Measurements from ENCODE around the gene COX6A1. TPM values are rescaled to one million over a fixed set of nuclear protein-coding genes. Genes with fewer than 3 reads are reported as not detected.

The COX6A1 gene
- polyA plus RNA-seq, 1 experiment, result 362 TPM

DNA sequence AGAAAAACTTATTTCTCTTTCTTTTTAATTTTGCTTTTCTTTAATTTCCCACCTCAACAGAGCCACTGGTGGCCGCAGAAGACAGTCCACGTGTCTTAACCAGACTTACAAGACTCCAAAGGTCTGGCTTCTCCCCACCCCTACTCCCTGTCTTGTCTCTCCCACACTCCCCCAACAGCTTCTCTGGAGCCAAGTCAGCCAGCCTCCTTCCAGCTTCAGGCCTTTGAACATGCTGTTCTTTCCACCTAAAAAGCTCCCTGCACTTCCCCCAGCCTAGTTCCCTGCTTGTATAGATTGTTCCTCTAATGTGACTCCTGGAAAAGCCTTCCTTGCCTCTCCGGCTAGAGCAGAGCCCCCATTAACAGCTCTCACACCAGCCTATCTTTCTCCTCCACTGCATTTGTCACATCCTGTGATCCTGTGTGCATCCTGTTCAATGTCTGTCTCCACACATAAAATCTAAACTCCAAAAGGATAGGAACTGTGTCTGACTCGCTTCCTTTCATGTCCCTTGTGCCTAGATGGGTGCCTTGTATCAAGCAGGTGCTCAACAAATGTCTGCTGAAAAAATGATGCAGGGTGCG, 50.2 kb downstream of the COX6A1 start:
- CTCF ChIA-PET, result interaction anchor here (0.9 to 3.7 kb wide), 3 partner anchors 12 to 48 kb away, joined by 3 to 13 read pairs (median 6); partner anchors contain the start of gene SRSF9
- Histone ChIP-seq H3K27me3 (ENCODE audit: control insufficient read depth, insufficient read depth, low read length) (no peaks in the 10 kb centered on the region), H3K36me3 (ENCODE audit: control insufficient read depth, insufficient read depth, low read length) (peaks cover 4% of the 10 kb centered on the region), H3K4me3 (ENCODE audit: low read depth, low read length) (no peak overlapping the region)
- POLR2A ChIA-PET, result no interaction called here
- DNase-seq (ENCODE audit: low read depth), result no peak
- TF ChIP-seq, protein P1, sequence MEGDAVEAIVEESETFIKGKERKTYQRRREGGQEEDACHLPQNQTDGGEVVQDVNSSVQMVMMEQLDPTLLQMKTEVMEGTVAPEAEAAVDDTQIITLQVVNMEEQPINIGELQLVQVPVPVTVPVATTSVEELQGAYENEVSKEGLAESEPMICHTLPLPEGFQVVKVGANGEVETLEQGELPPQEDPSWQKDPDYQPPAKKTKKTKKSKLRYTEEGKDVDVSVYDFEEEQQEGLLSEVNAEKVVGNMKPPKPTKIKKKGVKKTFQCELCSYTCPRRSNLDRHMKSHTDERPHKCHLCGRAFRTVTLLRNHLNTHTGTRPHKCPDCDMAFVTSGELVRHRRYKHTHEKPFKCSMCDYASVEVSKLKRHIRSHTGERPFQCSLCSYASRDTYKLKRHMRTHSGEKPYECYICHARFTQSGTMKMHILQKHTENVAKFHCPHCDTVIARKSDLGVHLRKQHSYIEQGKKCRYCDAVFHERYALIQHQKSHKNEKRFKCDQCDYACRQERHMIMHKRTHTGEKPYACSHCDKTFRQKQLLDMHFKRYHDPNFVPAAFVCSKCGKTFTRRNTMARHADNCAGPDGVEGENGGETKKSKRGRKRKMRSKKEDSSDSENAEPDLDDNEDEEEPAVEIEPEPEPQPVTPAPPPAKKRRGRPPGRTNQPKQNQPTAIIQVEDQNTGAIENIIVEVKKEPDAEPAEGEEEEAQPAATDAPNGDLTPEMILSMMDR (IDR thresholded peaks at IDR 0.05; ENCODE audit: insufficient read depth, low read depth, low read length), result no peak

- H3K36me3 ChIP-seq (ENCODE audit: control insufficient read depth, insufficient read depth, low read length), result peaks cover 4% of the 10 kb centered on the region
- POLR2A ChIA-PET, result no interaction called here
- DNase-seq (ENCODE audit: low read depth), result no peak
- CTCF ChIA-PET, result interaction anchor here (0.9 to 3.7 kb wide), 3 partner anchors 13 to 49 kb away, joined by 3 to 13 read pairs (median 6); partner anchors contain the start of gene SRSF9
- H3K27me3 ChIP-seq (ENCODE audit: control insufficient read depth, insufficient read depth, low read length), result no peaks in the 10 kb centered on the region
- no peak overlapping the region for H3K4me3 ChIP-seq (ENCODE audit: low read depth, low read length)
- TF ChIP-seq, protein P1 (IDR thresholded peaks at IDR 0.05; ENCODE audit: insufficient read depth, low read depth, low read length), result no peak
Measured at GRCh38 chr12:120489018-120489417, 51.1 kb downstream of the COX6A1 start.

DNA sequence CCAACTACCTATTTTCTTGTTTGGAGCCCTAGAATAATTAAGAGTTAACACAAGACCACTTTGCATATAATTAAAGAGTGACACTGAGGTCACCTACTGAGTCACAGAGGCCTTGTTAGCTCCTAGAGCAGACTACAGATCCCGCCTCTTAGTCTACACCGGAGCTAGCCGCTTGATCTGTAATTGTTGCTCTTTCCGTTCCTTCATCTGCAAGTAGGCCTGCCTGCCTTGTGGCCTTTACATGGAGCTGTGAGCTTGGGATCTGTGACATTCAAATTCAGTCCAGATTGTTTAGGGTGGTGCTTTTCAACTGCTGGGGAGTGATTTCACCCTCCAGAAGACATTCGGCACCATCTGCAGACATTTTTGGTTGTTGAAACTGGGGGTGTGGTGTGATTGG, 52.4 kb downstream of the COX6A1 start:
- TF ChIP-seq, protein P1 (IDR thresholded peaks at IDR 0.05; ENCODE audit: insufficient read depth, low read depth, low read length), result no peak
- H3K36me3 ChIP-seq (ENCODE audit: control insufficient read depth, insufficient read depth, low read length), result peaks cover 4% of the 10 kb centered on the region
- no peak overlapping the region for H3K4me3 ChIP-seq (ENCODE audit: low read depth, low read length)
- POLR2A ChIA-PET, result interaction anchor here (0.6 kb wide), 1 partner anchor 159 kb away, joined by 3 read pairs; no protein-coding TSS in a partner anchor
- CTCF ChIA-PET, result interaction anchor here (0.6 to 3.7 kb wide), 3 partner anchors 15 to 36 kb away, joined by 3 to 13 read pairs (median 6); partner anchors contain the start of gene SRSF9
- no peaks in the 10 kb centered on the region for H3K27me3 ChIP-seq (ENCODE audit: control insufficient read depth, insufficient read depth, low read length)
- no peak for DNase-seq (ENCODE audit: low read depth)

Other genes with a start within 250 kb of the COX6A1 start
- gene GCN1, start 243.4 kb upstream of the COX6A1 start, polyA plus RNA-seq (2011; rRNA removed), result 33.7 and 59.7 TPM in 2 replicates
- gene RPLP0, start 237.0 kb upstream of the COX6A1 start, polyA plus RNA-seq (2011; rRNA removed), result 5,978 and 8,955 TPM in 2 replicates
- gene PXN, start 172.4 kb upstream of the COX6A1 start, polyA plus RNA-seq (2011; rRNA removed), result 23.9 and 41.8 TPM in 2 replicates
- not detected in 2 replicates for gene RNU4-2, start 146.2 kb upstream of the COX6A1 start, polyA plus RNA-seq (2011; rRNA removed)
- gene RNU4-1, start 144.9 kb upstream of the COX6A1 start, polyA plus RNA-seq (2011; rRNA removed), result not detected in 2 replicates
- gene SIRT4, start 135.8 kb upstream of the COX6A1 start, polyA plus RNA-seq (2011; rRNA removed), result 1.2 and 1.5 TPM in 2 replicates
- not detected in 2 replicates for gene PLA2G1B, start 110.3 kb upstream of the COX6A1 start, polyA plus RNA-seq (2011; rRNA removed)
- gene MSI1, start 68.9 kb upstream of the COX6A1 start, polyA plus RNA-seq (2011; rRNA removed), result not detected in 2 replicates
- 24.7 and 45.0 TPM in 2 replicates for gene TRIAP1, start 8.3 kb downstream of the COX6A1 start, polyA plus RNA-seq (2011; rRNA removed)
- 14.8 and 17.9 TPM in 2 replicates for gene GATC, start 8.3 kb downstream of the COX6A1 start, polyA plus RNA-seq (2011; rRNA removed)
- gene SRSF9, start 31.6 kb downstream of the COX6A1 start, polyA plus RNA-seq (2011; rRNA removed), result 88.0 and 108 TPM in 2 replicates
- 358 and 610 TPM in 2 replicates for gene DYNLL1, start 58.0 kb downstream of the COX6A1 start, polyA plus RNA-seq (2011; rRNA removed)
- gene COQ5, start 91.0 kb downstream of the COX6A1 start, polyA plus RNA-seq (2011; rRNA removed), result 27.7 and 44.4 TPM in 2 replicates
- 64.1 and 98.8 TPM in 2 replicates for gene RNF10, start 96.2 kb downstream of the COX6A1 start, polyA plus RNA-seq (2011; rRNA removed)
- gene POP5, start 143.3 kb downstream of the COX6A1 start, polyA plus RNA-seq (2011; rRNA removed), result 46.7 and 48.0 TPM in 2 replicates
- gene CABP1, start 202.5 kb downstream of the COX6A1 start, polyA plus RNA-seq (2011; rRNA removed), result 0.32 TPM in 1 of 2 replicates, not detected in the other
- 34.3 and 49.4 TPM in 2 replicates for gene MLEC, start 249.0 kb downstream of the COX6A1 start, polyA plus RNA-seq (2011; rRNA removed)

All from BJ (cell line).